HT1080 (cell line): ENCODE measurements around the gene KLK13. TPM values are rescaled to one million over a fixed set of nuclear protein-coding genes. Genes with fewer than 3 reads are reported as not detected.

ENCODE experiments used
- DNase-seq: peaks from one replicate; pipeline ENCODE4 v3.0.0-alpha.2; 2015; ENCODE audit warnings: low read depth
- total RNA-seq: library from RNA; depleted of rRNA; stranded (reverse); fragments of >200 nt; shearing (Covaris generic); gene quantifications from 2 replicates; pipeline ENCODE4 v1.2.3, GENCODE V29; 2014

Gene KLK13
- total RNA-seq, 1 experiment from 2014 or later, result not detected

DNA sequence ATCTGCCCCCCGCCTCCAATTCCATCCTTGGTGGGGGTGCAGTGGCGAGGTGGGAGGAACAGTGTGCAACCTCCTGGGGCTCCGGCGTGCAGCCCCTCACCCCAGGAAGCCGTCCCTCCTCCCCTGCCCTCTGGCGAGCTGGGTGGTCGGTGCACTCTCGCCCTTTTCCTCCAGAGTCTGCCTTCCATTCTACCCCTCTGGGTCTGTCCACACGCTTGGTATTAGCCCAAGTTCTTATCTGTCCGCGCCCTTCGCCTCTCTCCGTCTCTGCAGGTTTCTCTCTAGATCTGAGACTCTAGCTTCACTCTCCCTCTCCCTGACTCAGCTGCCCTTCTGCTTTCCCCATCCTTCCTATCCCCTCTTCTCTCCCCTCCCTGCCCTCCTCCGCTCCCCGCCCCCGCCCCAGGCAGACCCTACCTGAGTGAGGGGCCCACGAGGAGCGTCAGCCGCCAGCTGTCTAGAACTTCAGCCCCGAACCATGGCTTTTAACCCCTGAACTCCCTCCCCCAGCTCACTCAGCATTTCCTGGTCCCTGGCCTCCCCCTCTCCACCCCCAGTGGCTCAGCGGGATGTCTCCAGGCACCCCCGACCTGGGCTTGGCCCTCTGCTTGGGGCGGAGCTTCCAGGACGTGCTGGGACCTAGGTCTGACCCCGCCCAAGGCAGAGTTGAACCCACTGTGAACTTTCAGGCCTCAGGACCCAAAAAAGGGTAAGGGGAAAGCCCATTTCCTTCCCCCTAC lies 499 bp upstream of the KLK13 start:
- DNase-seq, result no peak

DNA sequence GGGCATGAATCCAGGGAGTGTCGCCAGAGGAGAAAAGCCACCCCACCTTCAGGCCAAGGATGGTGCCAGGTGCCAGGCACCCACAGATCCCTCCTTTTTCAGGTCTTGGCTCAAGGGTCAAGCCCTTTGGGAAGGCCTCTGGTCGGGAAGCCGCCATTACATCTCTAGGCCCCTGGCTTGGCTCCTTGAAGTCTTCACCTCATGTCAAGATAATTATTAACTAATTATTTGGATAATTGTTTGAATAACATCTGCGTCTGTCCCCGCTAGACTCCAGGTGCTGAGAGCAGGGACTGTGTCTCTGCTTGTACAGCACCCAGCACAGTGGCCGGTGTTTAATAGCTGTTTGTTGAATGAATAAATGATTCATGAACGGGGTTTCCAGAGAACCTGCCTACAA lies 1.2 kb downstream of the KLK13 start:
- no peak for DNase-seq

GRCh38 chr19:51060973-51061372 lies 3.9 kb downstream of the KLK13 start:
- no peak for DNase-seq

DNA sequence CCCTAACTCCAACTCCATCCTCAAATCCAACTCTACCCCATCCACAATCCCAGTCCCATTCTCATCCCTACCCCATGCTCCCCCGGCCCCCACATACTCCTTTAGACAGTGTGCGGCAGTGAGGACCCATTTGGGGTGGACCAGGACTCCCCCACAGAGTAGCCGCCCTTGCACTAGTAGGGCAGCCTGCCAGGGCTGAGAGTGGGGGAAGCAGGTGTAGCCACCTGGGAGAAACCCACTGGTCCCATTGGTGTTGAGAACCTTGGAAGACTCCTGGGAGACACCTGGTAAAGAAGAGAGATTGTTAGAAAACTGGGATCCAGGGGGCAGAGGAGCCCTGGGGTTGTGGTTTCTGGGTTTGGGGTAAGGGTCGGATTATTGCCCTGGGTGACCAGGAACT lies 4.6 kb downstream of the KLK13 start:
- no peak for DNase-seq

GRCh38 chr19:51059715-51060114 lies 5.2 kb downstream of the KLK13 start:
- no peak for DNase-seq

GRCh38 chr19:51055866-51056265 lies 9.0 kb downstream of the KLK13 start:
- DNase-seq, result no peak

DNA sequence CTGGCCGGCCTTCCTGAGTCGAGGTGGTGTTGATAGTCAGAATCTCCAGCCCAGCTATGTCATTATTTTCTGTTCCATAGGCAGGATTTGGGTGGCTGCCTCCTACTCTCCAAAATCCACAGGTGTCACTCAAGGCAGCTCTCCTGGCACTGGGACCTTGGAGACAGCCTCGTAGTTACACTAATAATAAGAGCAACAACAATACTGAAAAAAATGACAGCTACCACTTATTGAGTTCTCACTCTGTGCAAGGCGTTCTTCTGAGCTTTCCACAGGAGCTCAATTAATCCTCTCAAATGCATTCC lies 17.9 kb downstream of the KLK13 start:
- no peak for DNase-seq

- DNase-seq, result no peak
Measured at GRCh38 chr19:51044327-51044726, 20.6 kb downstream of the KLK13 start.

- DNase-seq, result no peak
Measured at GRCh38 chr19:51043497-51043896, 21.4 kb downstream of the KLK13 start.

- no peak for DNase-seq
Measured at GRCh38 chr19:51040151-51040550, 24.7 kb downstream of the KLK13 start.

GRCh38 chr19:51036519-51036918 lies 28.4 kb downstream of the KLK13 start:
- DNase-seq, result no peak

DNA sequence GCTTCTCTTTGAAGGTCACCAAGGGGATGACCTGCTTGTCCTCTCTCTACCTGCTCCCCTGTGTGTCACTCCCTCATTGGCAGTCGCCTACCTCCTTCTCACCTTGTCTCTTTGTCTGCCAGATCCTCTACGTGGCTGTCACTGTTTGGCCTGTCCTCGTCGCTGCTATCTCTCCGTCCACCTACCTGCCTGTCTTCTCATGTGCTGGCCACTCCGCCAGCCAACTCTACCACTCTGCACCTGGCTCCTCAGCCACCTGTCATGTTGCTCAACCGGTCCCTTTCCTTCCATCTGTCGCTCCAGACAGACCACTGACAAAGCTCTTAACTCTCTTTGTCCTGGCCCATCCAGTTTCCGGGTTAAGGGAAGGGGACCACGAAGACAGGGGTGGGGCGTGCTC lies 30.2 kb downstream of the KLK13 start, which contains the start of gene KLK12:
Gene KLK12, minus strand, starts transcription at position 299 of the 400 bp plus-strand sequence. CDS start 381 bp downstream, outside the sequence.
- DNase-seq, result no peak

DNA sequence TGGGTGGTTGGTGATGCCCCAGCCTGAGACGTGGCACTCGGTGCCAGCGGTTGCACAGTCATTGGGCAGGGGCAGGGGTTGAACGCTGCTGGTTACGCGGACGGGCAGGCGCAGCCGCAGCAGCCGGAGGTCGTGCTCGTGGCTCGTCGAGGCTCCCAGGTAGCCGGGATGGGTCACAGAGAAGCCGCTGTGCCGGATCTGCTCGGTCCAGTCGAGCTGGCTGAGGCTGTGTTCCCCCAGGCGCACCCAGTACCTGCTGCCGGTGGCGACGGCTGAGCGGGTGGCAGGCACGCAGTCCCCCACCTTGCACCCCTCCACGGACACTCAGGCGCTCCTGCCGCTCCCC lies 33.0 kb downstream of the KLK13 start:
- no peak for DNase-seq

DNA sequence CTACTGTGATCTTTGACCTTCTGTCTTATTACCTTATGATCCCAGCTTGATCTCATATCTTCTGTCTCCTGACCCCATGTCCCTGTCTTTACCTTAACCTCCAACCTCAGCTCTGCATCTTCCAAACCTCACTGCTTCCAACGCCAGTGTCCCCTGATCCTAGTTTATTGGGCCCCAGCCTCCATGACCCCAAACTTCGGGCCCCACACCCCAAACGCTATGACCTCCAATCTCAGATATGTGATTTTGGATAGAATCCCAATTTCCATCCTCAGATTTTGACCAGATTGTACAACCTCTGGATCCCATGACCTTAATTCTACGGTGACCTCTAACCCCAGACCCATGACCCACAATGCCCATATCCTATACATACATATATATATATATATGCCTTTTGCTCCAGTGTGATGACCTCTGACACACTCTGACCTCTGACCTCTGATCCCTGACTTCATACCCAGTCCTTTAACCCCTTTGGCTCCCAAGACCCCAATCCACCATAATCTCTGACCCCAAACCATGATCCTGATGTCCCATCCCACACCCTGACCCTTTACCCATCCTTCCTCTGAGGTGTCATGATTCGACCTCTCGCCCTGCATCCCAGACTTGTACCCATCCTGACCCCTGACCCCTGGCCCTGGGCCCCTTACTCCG lies 33.5 kb downstream of the KLK13 start:
- DNase-seq, result no peak

DNA sequence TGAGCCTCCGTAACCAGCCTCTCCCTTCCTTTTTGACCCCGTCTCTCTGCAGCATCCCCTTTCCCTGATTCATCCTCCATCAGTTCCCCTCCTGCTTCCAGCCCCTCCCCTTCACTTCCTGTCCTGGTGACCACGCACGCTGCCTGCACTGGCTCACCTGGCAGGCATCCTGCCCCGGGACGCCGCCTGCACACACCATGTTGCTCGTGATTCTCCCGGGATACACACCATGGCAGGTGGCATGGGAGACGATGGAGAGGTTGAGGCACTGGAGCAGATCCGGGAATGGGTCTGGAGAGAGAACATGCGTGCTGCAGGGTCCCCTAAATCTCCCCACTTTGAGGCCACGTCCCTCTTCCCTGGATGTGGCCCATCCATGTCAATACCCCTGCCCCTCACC lies 34.3 kb downstream of the KLK13 start:
- no peak for DNase-seq

GRCh38 chr19:51029718-51030117 lies 35.2 kb downstream of the KLK13 start:
- peak; percentile 12 for DNase-seq

DNA sequence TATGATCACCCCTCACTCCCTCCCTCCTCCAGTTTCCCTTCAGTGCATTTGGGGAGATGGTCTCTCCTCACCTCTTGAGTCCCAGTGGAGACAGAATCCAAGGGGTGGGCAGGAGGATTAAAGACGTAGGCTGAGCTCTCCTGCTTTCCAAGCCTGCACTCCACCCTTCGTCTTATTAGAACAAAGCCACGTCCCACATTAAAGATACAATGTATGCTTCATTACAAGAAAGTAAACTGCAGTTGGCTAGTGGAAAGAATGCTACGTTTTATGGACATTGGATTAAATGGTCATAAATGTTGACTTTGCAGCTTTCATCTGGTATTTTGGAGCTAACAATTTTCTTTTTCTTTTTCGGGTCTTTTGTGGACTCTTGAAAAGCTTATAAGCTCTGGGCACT lies 37.0 kb downstream of the KLK13 start:
- no peak for DNase-seq

GRCh38 chr19:51027126-51027806 lies 37.6 kb downstream of the KLK13 start:
- no peak for DNase-seq

GRCh38 chr19:51026554-51026831 lies 38.4 kb downstream of the KLK13 start, which contains the start of gene KLK11:
TSS of gene KLK11 (minus strand) at chr19:51026616. CDS start at chr19:51025631, 985 bp downstream.
- DNase-seq, result no peak

DNA sequence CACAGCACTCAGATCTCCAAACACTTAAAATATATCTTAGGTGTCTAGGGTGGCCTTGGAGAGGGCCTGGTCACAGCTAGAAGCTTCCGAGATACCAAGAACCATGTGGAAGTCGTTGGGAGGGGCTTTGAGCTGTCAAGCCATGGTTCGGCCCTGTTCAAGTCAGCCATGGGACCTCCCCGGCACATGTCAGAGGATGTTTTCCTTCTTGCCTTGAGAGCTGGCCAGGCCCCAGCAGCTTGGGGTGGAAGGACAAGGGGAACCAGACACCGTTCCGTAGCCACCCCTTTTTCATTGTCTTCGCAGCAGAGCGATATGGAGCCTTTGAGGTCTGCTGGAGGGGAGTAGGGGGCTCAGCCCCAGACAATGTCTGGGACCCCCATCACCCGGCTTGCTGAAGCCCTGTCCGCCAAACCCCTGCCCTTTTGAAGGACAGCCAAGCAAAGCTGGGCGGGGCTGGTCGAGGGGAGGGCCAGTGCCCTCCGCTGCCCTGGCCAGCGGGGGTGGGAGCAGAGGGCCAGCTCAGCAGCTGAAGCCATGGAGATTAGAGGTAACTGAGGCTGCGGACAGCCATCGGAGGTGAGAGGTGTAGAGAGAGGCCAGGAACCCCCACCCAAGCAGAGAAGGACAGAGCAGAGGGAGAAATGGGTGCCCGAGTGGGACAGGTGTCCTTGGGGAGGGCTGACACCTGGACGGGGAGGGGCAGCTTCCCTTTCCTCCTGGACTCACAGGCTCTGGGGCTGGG lies 38.9 kb downstream of the KLK13 start:
- DNase-seq, result no peak

GRCh38 chr19:51025401-51025800 lies 39.5 kb downstream of the KLK13 start:
- no peak for DNase-seq

DNA sequence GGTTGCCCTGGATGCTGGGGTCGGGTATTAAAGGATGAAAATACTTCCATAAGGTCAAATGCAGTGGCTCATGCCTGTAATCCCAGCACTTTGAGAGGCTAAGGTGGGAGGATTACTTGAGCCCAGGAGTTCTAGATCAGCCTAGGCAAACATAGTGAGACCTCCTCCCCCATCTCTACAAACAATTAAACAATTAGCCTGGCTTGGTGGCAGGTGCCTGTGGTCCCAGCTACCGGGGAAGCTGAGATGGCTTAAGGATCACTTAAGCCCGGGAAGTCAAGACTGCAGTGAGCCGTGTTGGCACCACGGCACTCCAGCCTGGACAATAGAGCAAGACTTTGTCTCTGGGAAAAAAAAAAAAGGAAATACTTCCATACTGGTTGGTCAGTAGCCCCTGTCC lies 40.0 kb downstream of the KLK13 start:
- DNase-seq, result no peak
